Activated CD8-positive, alpha-beta memory T cell treated with anti-CD3 and anti-CD28 coated beads for 36 hours (primary cell): ENCODE data around the gene DOHH. TPM values are rescaled to one million over a fixed set of nuclear protein-coding genes. Genes with fewer than 3 reads are reported as not detected.

ENCODE experiments used
- CTCF ChIA-PET: fragments of 350-600 bp; sonication (Branson Sonifier 250); formaldehyde crosslinking; loops from one replicate; lab custom pipeline; 2021; ENCODE audit warnings: antibody characterized with exemption; lab: Charles Lee
- POLR2A ChIA-PET: fragments of 350-600 bp; sonication (Branson Sonifier 250); formaldehyde crosslinking; loops from one replicate; lab custom pipeline; 2021; ENCODE audit warnings: antibody characterized with exemption; lab: Charles Lee
- total RNA-seq, 2 experiments: library from RNA; stranded (reverse); gene quantifications; one replicate each; pipeline ENCODE4 v1.2.3, GENCODE V29; 2021

The DOHH gene
- total RNA-seq, 2 experiments from 2014 or later = 18.8 to 21.4 TPM

GRCh38 chr19:3442487-3443071 lies 57.9 kb downstream of the DOHH start:
- ChIA-PET POLR2A (no interaction called here), CTCF (interaction anchor here (0.7 to 2.6 kb wide), 2 partner anchors 13 to 115 kb away, joined by 3 to 7 read pairs; no protein-coding TSS in a partner anchor)

GRCh38 chr19:3441986-3442329 lies 58.5 kb downstream of the DOHH start:
- ChIA-PET POLR2A (no interaction called here), CTCF (interaction anchor here (0.7 to 2.6 kb wide), 2 partner anchors 12 to 115 kb away, joined by 3 to 7 read pairs; no protein-coding TSS in a partner anchor)

GRCh38 chr19:3441089-3441985 lies 59.1 kb downstream of the DOHH start:
- ChIA-PET CTCF (interaction anchor here (1.3 to 2.6 kb wide), 2 partner anchors 12 to 67 kb away, joined by 4 to 7 read pairs; no protein-coding TSS in a partner anchor), POLR2A (no interaction called here)

Other genes with a start within 250 kb of the DOHH start
- gene NFIC, start 134.1 kb downstream of the DOHH start, total RNA-seq = 10 to 100 TPM; 17.7 to 19.3 TPM
- gene SMIM24, start 20.1 kb downstream of the DOHH start, total RNA-seq = under 1 TPM; 0.31 to 0.36 TPM
- gene SMIM44, start 17.2 kb downstream of the DOHH start, total RNA-seq = not detected
- gene FZR1, start 5.6 kb upstream of the DOHH start, total RNA-seq = 10 to 100 TPM; 33.1 to 33.6 TPM
- gene TEKTIP1, start 38.5 kb upstream of the DOHH start, total RNA-seq = under 1 TPM; 0.67 to 0.78 TPM
- 100 to 1,000 TPM; 118 to 124 TPM for gene MFSD12, start 56.9 kb upstream of the DOHH start, total RNA-seq
- 10 to 100 TPM; 43.0 to 44.9 TPM for gene HMG20B, start 72.3 kb upstream of the DOHH start, total RNA-seq
- under 1 TPM; 0.44 to 0.67 TPM for gene GIPC3, start 84.8 kb upstream of the DOHH start, total RNA-seq
- gene TBXA2R, start 106.2 kb upstream of the DOHH start, total RNA-seq = 1 to 10 TPM; 2.7 to 3.4 TPM
- 10 to 100 TPM; 36.7 to 38.1 TPM for gene CACTIN, start 126.1 kb upstream of the DOHH start, total RNA-seq
- gene PIP5K1C, start 199.8 kb upstream of the DOHH start, total RNA-seq = 10 to 100 TPM; 29.6 to 30.3 TPM
- under 1 TPM; 0.63 to 0.94 TPM for gene TJP3, start 207.7 kb upstream of the DOHH start, total RNA-seq